Esophagus squamous epithelium (tissue), 4 donors: ENCODE measurements around the gene TPT1.

Experiments
- POLR2A ChIP-seq, 4 donors: fragments of 450-650 bp; IDR thresholded peaks; one replicate each; pipeline ENCODE4 v1.6.1; 2017; ENCODE audit warnings: antibody characterized with exemption in 4 of 4, mild to moderate bottlenecking in 4 of 4, moderate library complexity in 3 of 4
- TF ChIP-seq, protein P1 (sequence below), 6 experiments: fragments of 450-650 bp in 4 of 6; fragments of 200-600 bp in 2 of 6; sonication (generic) in 2 of 6; IDR thresholded peaks; one replicate each; pipeline ENCODE4 v1.5.1; 2016 to 2019; ENCODE audit warnings: antibody characterized with exemption in 6 of 6, mild to moderate bottlenecking in 4 of 6, moderate library complexity in 4 of 6

DNA sequence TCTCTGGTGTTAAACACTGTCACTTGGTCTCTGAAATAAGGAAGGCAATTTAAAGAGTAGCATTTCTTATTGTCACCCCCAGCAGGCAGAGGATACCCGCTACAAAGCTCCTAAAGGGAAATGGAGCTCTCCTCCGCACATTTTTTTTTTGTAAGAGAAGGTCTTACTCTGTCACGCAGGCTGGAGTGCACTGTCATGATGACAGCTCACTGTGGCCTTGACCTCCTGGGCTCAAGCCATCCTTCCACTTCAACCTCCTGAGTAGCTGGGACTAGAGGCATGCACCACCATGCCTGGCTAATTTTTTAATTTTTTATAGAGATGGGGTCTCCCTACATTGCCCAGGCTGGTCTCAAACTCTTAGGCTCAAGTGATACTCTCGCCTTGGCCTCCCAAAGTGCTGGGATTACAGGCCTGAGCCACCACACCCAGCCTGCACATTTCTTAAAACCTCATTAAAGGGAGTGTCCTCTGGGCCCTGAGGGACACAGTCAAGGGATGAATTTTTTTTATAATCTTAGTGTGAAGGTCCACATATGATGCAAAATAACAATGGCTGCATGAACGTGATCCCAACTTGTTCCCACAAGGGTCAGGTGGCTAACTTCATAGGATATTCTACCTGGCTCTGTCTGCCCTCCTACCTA, 45.0 kb upstream of the TPT1 start:
- TF ChIP-seq, protein P1, sequence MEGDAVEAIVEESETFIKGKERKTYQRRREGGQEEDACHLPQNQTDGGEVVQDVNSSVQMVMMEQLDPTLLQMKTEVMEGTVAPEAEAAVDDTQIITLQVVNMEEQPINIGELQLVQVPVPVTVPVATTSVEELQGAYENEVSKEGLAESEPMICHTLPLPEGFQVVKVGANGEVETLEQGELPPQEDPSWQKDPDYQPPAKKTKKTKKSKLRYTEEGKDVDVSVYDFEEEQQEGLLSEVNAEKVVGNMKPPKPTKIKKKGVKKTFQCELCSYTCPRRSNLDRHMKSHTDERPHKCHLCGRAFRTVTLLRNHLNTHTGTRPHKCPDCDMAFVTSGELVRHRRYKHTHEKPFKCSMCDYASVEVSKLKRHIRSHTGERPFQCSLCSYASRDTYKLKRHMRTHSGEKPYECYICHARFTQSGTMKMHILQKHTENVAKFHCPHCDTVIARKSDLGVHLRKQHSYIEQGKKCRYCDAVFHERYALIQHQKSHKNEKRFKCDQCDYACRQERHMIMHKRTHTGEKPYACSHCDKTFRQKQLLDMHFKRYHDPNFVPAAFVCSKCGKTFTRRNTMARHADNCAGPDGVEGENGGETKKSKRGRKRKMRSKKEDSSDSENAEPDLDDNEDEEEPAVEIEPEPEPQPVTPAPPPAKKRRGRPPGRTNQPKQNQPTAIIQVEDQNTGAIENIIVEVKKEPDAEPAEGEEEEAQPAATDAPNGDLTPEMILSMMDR (IDR thresholded peaks at IDR 0.05): no peak
- TF ChIP-seq POLR2A (IDR thresholded peaks at IDR 0.05): no peak
